Mucosa of descending colon (tissue), 3 donors: Measurements from ENCODE around the gene MAPK12. TPM values are rescaled to one million over a fixed set of nuclear protein-coding genes. Genes with fewer than 3 reads are reported as not detected.

Experiments
- ATAC-seq: fragments of 200-7000 bp; cut with Tn5 transposase; one replicate; pipeline ENCODE4 v1.9.1; 2020; ENCODE audit warnings: mild to moderate bottlenecking, moderate library complexity
- DNase-seq, 3 donors: peaks; one replicate each; pipeline ENCODE4 v3.0.0-alpha.2; 2020
- H3K36me3 ChIP-seq: fragments of 200-600 bp; one replicate; pipeline ENCODE4 v1.8.0; 2021; ENCODE audit warnings: low read depth, mild to moderate bottlenecking
- H3K4me1 ChIP-seq: fragments of 200-600 bp; one replicate; pipeline ENCODE4 v1.8.0; 2021; ENCODE audit warnings: low read depth, mild to moderate bottlenecking
- H3K4me3 ChIP-seq: fragments of 200-600 bp; one replicate; pipeline ENCODE4 v1.8.0; 2021; ENCODE audit warnings: mild to moderate bottlenecking
- H3K9me3 ChIP-seq: fragments of 200-600 bp; one replicate; pipeline ENCODE4 v1.8.0; 2021; ENCODE audit warnings: mild to moderate bottlenecking
- CTCF ChIP-seq: fragments of 200-600 bp; IDR thresholded peaks from one replicate; pipeline ENCODE4 v1.8.0; 2022; ENCODE audit warnings: antibody characterized with exemption, mild to moderate bottlenecking
- intact Hi-C, 2 donors: fragments of 100-400 bp; cut with DNase I in 1 of 2; cut with micrococcal nuclease in 1 of 2; formaldehyde crosslinking; loops; one replicate each; pipeline versions ENCODE4 v1.11.0 to v1.11.1; 2022; cut with DNase I, micrococcal nuclease
- total RNA-seq, 3 donors: library from RNA; stranded (reverse); fragmentation: NEBNext Ultra II Directional in 2 of 3; extraction: Animal tissue kit (Norgen Biotek cat#: 25700) in 2 of 3; gene quantifications; one replicate each; pipeline versions ENCODE4 v1.2.1 to v1.2.4, GENCODE V29; 2021 to 2023
- donor health status: DM: no; HTN: no; CAD: no; lungs with moderate emphysema.
- donor health status: DM: no; HTN: no; CAD: no.
- donor health status: DM: no; HTN: yes; CAD: no.

Gene MAPK12
- total RNA-seq, 3 donors from 2014 or later = 2.3 to 6.5 (median 5.2) TPM

GRCh38 chr22:50281957-50282356 is 20.5 kb upstream of the MAPK12 start:
- Histone ChIP-seq H3K4me1 (no peaks in the 10 kb centered on the region), H3K36me3 (peaks cover 14% of the 10 kb centered on the region), H3K4me3 (no peak overlapping the region), H3K9me3 (no peaks in the 10 kb centered on the region)
- no peak for TF ChIP-seq CTCF
- ATAC-seq (no peak), DNase-seq (no peak)
- intact Hi-C loops = no loop called here

DNA sequence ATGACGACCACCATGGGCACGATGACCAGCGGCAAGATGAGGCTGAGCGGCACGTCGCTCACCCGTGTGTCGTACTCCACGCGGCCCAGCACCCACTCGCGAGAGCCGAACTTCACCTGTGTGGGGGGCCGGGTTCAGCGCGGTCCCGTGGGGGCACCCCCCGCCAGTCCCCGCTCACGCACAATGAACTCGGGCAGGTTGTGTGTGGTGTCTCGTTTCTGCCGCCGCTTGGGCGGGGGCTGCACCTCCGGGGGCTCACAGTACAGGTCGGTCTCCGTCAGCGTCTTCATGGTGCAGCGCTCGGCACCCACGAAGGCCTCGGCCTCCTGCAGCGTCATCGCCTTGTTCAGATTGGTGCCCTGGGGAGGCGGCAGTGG is 19.9 kb upstream of the MAPK12 start:
- TF ChIP-seq CTCF = no peak
- DNase-seq = no peak
- no peaks in the 10 kb centered on the region for H3K4me1 ChIP-seq
- peaks cover 11% of the 10 kb centered on the region for H3K36me3 ChIP-seq
- no peak for ATAC-seq
- H3K4me3 ChIP-seq = no peak overlapping the region
- intact Hi-C loops = no loop called here
- no peaks in the 10 kb centered on the region for H3K9me3 ChIP-seq

GRCh38 chr22:50280708-50281383 is 19.4 kb upstream of the MAPK12 start:
- H3K4me1 ChIP-seq = no peaks in the 10 kb centered on the region
- no peak overlapping the region for H3K4me3 ChIP-seq
- H3K9me3 ChIP-seq = no peaks in the 10 kb centered on the region
- peaks cover 11% of the 10 kb centered on the region for H3K36me3 ChIP-seq
- intact Hi-C loops = no loop called here
- TF ChIP-seq CTCF = no peak
- ATAC-seq = no peak
- DNase-seq = no peak

DNA sequence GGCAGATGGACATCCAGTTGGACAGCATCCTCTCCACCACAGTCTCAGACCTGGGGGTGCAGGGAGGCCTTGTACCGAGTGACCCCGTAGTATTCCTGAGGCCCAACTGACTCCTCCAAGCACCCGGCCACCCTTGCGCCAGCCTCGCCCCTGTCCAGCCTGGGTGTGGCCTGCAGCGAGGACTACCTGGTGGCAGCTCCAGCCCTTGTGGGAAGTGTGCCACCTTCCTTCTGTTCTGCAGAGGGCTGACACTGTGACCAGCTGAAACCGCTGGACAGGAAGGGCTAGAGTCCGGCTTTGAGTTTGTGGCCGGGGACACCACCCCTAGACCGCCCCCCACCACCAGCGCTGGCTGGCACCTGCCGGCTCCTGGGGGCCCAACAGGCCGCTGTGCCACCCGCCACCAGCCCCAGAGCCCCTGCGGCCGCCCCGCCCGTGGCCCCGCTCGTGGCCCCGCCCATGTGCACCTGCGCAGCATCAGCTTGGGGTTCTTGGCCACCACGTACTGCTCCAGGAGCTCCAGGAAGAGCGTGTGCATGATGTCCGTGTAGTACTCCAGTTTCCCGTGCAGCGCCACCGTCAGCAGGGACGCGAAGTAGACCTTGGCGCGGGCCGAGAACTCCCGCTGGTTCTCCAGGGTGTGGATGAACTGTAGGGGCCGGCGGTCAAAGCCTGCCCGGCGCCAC is 18.7 kb upstream of the MAPK12 start:
- intact Hi-C loops = no loop called here
- no peak for DNase-seq
- H3K36me3 ChIP-seq = peaks cover 11% of the 10 kb centered on the region
- H3K4me3 ChIP-seq = no peak overlapping the region
- TF ChIP-seq CTCF = no peak
- ATAC-seq = no peak
- H3K4me1 ChIP-seq = no peaks in the 10 kb centered on the region
- H3K9me3 ChIP-seq = no peaks in the 10 kb centered on the region

GRCh38 chr22:50278956-50279619 is 17.6 kb upstream of the MAPK12 start:
- no peak for DNase-seq
- no peak overlapping the region for H3K4me3 ChIP-seq
- H3K4me1 ChIP-seq = no peaks in the 10 kb centered on the region
- no peak for ATAC-seq
- no peaks in the 10 kb centered on the region for H3K9me3 ChIP-seq
- TF ChIP-seq CTCF = no peak
- H3K36me3 ChIP-seq = peaks cover 11% of the 10 kb centered on the region
- intact Hi-C loops = loop anchor here (5.0 kb wide), 2 partner anchors 43 to 48 kb away; partner anchors contain the start of gene DENND6B (in 1 of the 2)
